HG02884 (cell line): ENCODE measurements around the gene MOCS1.

ENCODE experiments used
- ATAC-seq: cut with Tn5 transposase; IDR thresholded peaks from one replicate; pipeline ENCODE4 v1.9.1; 2021; ENCODE audit warnings: mild to moderate bottlenecking, moderate library complexity; ENCODE audit not compliant: unreplicated experiment

MOCS1 gene

DNA sequence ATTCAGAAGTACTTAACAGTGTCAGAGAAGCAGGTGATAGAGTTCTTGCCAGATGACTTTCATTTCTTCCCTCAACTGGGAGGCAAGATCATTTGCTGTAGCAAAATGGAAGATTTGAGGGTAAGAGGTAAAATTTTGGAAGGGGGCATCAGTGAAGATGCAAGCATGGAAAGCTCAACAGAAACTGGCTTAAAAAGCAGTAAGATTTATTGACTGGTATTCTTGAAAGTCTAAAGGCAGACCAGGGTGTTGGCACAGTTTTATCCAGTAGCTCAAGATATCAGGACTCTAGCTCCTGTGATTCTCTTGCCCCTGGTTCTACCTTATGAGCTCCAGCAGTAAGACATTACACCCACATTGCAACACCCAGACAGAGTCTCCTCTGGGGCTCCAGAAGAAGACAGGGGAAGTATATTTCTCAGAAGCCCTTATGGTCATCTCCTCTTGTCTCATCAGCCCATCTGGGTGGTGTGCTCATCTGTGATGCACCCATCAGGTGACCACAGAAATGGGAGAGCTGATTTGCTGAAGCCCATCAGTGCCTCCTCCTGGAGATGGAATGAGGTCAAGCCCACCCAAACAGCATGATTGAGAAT is 16.0 kb upstream of the MOCS1 start:
- no peak for ATAC-seq

GRCh38 chr6:39948199-39948791 is 14.0 kb upstream of the MOCS1 start:
- ATAC-seq: no peak

DNA sequence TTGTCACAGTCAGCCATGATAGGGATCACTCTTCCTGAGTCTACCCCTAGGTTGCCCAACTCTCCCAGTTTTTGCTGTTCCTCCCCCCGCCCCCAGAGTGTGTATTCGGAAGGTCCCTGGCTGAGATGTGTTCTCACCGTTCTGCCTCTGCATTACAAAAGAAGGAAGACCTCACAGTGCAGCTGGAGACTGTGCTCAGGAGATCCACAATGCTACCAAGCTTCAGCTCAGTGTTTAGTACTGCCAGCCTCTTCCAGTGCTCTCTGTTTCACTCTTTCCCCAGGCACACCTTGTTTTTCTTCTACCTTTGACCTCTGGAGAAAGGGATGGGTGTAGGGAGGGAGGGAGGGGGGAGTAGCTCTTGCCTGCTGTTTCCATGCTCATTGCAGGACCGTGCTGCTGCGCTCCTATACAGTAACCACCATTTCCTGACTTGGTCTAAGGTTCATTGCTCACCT is 13.4 kb upstream of the MOCS1 start:
- no peak for ATAC-seq

DNA sequence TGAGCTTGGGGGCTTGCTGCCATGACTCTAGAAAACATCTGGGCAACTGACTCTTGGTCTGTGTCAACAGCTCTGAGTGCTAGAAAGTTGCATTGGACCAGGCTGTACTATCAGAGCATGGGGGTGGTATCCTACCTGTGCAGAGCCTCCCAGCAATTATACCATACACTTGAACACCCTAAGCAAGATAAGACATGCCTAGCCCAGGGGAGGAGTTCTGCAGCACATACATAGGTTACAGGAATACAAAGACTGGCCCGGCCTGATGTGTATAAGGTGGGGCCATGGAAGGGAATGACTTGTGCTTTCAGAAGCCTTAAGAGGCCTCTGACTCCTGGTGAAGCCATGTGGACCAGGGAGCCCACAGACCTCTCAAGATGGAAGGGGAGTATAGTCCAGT is 11.4 kb upstream of the MOCS1 start:
- no peak for ATAC-seq

GRCh38 chr6:39942903-39943580 is 8.8 kb upstream of the MOCS1 start:
- no peak for ATAC-seq

GRCh38 chr6:39941820-39942219 is 7.6 kb upstream of the MOCS1 start:
- no peak for ATAC-seq

- no peak for ATAC-seq
Measured at GRCh38 chr6:39941138-39941537, 6.9 kb upstream of the MOCS1 start.

DNA sequence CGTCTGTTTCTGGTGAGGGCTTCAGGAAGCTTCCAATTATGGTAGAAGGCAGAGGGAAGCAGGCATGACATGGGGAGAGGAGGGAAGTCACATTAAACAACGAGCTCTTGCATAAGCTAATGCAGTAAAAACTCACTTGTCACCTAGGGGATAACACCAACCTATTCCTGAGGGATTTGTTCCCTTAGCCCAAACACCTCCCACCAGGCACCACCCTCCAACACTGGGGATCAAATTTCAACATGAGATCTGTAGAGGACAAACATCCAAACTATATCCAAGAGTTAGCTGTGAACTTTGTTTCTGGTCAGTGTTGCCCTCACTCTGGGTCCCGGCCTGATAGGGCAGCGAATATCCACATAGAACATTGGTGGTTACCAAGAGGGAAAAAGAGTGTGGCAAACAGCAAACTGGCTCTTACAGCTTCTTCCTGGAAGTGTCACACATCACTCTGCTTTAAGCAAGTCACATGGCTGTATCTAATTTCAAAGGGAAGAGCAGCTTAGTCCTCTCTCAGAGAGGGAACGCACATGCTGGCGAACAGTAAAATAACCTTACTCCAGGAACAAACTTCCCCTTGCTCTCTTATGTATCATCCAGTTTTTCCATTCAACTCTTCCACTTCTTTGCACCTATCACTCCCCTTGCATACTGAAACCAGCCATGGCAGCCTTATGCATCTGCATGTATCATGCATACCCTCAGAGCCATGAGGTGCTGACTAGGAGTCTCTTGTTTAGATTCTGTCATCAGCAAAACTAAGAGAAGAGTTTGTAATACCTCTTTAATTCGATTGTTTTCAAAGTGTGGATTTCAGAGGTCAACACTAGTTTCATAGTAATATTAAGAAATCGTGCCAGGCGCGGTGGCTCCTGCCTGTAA is 4.8 kb upstream of the MOCS1 start:
- ATAC-seq: no peak

- ATAC-seq: no peak
Measured at GRCh38 chr6:39937686-39938333, 3.5 kb upstream of the MOCS1 start.

GRCh38 chr6:39936857-39937256 is 2.6 kb upstream of the MOCS1 start:
- ATAC-seq: no peak

- no peak for ATAC-seq
Measured at GRCh38 chr6:39935241-39935640, 979 bp upstream of the MOCS1 start.

GRCh38 chr6:39933669-39934130 is 562 bp downstream of the MOCS1 start:
- no peak for ATAC-seq

DNA sequence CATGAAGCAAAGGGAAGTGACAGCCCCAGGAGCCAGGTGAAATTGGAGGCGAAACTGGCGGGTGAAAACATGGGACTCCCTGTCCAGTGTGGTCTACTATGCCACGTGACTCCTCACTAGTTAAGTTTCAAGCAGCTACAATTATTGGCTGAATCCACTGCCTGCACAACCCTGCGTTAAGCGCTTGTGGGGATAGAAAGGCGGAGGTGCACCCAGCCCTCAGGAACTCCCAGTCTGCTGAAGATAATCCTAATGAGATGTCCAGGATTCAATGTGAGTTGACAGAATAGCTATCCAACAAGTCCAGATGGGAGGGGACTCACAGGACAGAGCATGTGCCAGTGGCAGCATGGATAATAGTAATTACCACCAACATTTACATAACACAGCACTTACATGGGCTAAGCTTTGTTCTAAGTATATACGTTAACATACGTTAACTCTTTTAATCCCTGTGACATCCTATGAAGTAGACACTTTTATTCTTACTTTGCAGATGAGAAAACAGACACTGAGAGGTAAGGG is 1.8 kb downstream of the MOCS1 start:
- no peak for ATAC-seq

DNA sequence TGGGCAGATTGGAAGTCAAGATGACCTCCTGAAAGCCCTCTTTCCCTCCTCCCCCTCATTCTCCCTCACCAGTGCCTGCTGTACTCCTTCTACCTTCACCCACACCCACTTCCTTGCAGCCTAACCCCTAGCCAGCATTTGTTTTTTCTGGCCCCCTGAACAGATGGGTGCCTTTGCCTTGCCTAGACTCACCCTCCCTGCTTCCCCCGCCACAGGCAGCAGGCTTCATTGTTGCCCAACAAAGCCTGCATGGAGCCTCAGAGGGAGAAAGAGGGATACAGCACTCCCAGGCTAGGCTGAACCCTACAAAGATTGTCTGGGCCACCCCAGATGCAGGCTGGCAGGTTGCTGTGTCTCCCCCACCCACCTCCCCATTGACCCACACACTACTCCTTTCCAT is 2.7 kb downstream of the MOCS1 start:
- ATAC-seq: no peak

- no peak for ATAC-seq
Measured at GRCh38 chr6:39930540-39930939, 3.7 kb downstream of the MOCS1 start.

DNA sequence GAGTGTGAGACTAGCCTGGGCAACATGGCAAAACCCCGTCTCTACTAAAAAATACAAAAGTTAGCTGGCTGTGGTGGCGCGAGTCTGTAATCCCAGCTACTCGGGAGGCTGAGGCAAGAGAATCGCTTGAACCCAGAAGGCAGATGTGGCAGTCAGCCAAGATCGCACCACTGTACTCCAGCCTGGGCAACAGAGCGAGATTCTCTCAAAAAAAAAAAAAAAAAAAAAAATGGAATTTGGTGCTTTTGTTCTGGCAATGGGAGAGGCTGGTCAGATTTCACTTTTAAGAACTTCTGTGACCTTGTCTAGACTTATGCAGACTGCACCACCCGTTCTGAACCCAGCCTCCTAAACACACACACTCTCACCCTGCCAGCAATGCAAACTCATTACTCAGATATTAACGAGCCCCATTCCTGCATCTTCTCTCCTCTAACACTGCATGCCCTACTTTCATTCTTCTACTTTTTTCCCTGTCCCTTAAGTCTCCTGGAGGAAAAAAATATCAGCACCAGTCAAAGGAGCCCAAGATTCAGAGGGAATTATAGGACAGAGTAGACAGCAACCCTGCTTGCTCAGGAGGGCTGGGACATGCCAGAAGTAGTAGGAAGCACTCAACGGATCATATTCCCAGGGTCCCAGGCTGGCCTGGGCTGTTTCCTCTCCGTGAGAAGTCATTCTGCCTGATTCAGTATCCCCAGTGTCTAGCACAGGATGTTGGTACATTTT is 4.4 kb downstream of the MOCS1 start:
- no peak for ATAC-seq

- no peak for ATAC-seq
Measured at GRCh38 chr6:39929039-39929732, 5.1 kb downstream of the MOCS1 start.

- no peak for ATAC-seq
Measured at GRCh38 chr6:39927159-39927558, 7.1 kb downstream of the MOCS1 start.

DNA sequence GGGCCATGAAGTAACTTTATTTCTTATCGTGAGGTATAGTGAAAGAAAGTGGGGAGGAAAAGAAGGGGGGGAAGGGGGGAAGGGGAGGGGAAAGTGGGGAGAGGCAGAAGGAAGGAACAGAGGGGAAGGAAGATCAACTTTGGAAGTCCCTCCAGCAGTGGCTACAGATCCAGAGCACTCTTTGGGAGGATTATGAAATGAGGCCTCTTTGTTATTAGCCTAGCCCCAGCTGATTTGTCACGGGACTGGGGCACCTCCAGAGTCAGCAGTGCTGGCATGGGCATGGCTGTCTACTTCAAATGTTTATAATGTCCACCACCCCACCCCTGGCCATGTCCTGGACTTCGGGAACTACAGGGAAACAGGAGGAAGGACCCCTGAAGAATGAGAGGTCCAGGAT is 7.6 kb downstream of the MOCS1 start:
- no peak for ATAC-seq
